Measurements from ENCODE around the gene TMEM94.
A peak's percentile ranks its signal among the peaks of the same experiment; 100 is the strongest.
"Not testable (repeated sequence)": the region's sequence is repeated elsewhere in the genome, so short reads cannot be mapped to it uniquely, and the experiment has no call there.

Gene TMEM94

GRCh38 chr17:75477490-75477862 is 21.0 kb downstream of the TMEM94 start:
- H3K36me3 Mint-ChIP-seq (ENCODE audit: low read depth); H3K4me1 Mint-ChIP-seq (ENCODE audit: low read depth); H3K27me3 Mint-ChIP-seq (ENCODE audit: low read depth); H3K4me3 Mint-ChIP-seq; H3K9me3 Mint-ChIP-seq; H3K27ac Mint-ChIP-seq: not testable (repeated sequence)

- Mint-ChIP-seq H3K9me3 (no peaks in the 10 kb centered on the region), H3K4me1 (ENCODE audit: low read depth) (no peaks in the 10 kb centered on the region), H3K27me3 (ENCODE audit: low read depth) (no peaks in the 10 kb centered on the region), H3K4me3 (no peak overlapping the region), H3K27ac (no peak overlapping the region), H3K36me3 (ENCODE audit: low read depth) (peaks cover 4% of the 10 kb centered on the region)
Observed at GRCh38 chr17:75478508-75478907, 22.1 kb downstream of the TMEM94 start.

- H3K4me3 Mint-ChIP-seq: no peak overlapping the region
- H3K9me3 Mint-ChIP-seq: no peaks in the 10 kb centered on the region
- H3K27me3 Mint-ChIP-seq (ENCODE audit: low read depth): no peaks in the 10 kb centered on the region
- H3K36me3 Mint-ChIP-seq (ENCODE audit: low read depth): peaks cover 3% of the 10 kb centered on the region
- peaks cover 1% of the 10 kb centered on the region for H3K4me1 Mint-ChIP-seq (ENCODE audit: low read depth)
- no peak overlapping the region for H3K27ac Mint-ChIP-seq
Observed at GRCh38 chr17:75480281-75480680, 23.8 kb downstream of the TMEM94 start.

GRCh38 chr17:75481194-75482068 is 25.0 kb downstream of the TMEM94 start:
- Mint-ChIP-seq H3K9me3 (no peaks in the 10 kb centered on the region), H3K4me1 (ENCODE audit: low read depth) (peaks cover 2% of the 10 kb centered on the region), H3K36me3 (ENCODE audit: low read depth) (peaks cover 3% of the 10 kb centered on the region), H3K27ac (no peak overlapping the region), H3K4me3 (no peak overlapping the region), H3K27me3 (ENCODE audit: low read depth) (no peaks in the 10 kb centered on the region)

- H3K27me3 Mint-ChIP-seq (ENCODE audit: low read depth): no peaks in the 10 kb centered on the region
- H3K36me3 Mint-ChIP-seq (ENCODE audit: low read depth): peaks cover 5% of the 10 kb centered on the region
- H3K9me3 Mint-ChIP-seq: no peaks in the 10 kb centered on the region
- no peak overlapping the region for H3K27ac Mint-ChIP-seq
- H3K4me1 Mint-ChIP-seq (ENCODE audit: low read depth): peaks cover 10% of the 10 kb centered on the region
- no peak overlapping the region for H3K4me3 Mint-ChIP-seq
Observed at GRCh38 chr17:75482098-75482942, 25.9 kb downstream of the TMEM94 start.

GRCh38 chr17:75485688-75486087 is 29.3 kb downstream of the TMEM94 start:
- H3K4me3 Mint-ChIP-seq: no peak overlapping the region
- no peak overlapping the region for H3K27ac Mint-ChIP-seq
- no peaks in the 10 kb centered on the region for H3K27me3 Mint-ChIP-seq (ENCODE audit: low read depth)
- H3K36me3 Mint-ChIP-seq (ENCODE audit: low read depth): peaks cover 8% of the 10 kb centered on the region
- H3K9me3 Mint-ChIP-seq: no peaks in the 10 kb centered on the region
- H3K4me1 Mint-ChIP-seq (ENCODE audit: low read depth): peaks cover 16% of the 10 kb centered on the region

GRCh38 chr17:75486151-75486550 is 29.7 kb downstream of the TMEM94 start:
- H3K36me3 Mint-ChIP-seq (ENCODE audit: low read depth): peaks cover 8% of the 10 kb centered on the region
- H3K4me1 Mint-ChIP-seq (ENCODE audit: low read depth): peaks cover 16% of the 10 kb centered on the region
- H3K27me3 Mint-ChIP-seq (ENCODE audit: low read depth): no peaks in the 10 kb centered on the region
- no peak overlapping the region for H3K4me3 Mint-ChIP-seq
- peak overlapping the region; percentile 71 for H3K27ac Mint-ChIP-seq
- no peaks in the 10 kb centered on the region for H3K9me3 Mint-ChIP-seq

- Mint-ChIP-seq H3K4me1 (ENCODE audit: low read depth) (peaks cover 16% of the 10 kb centered on the region), H3K36me3 (ENCODE audit: low read depth) (peaks cover 8% of the 10 kb centered on the region), H3K27me3 (ENCODE audit: low read depth) (no peaks in the 10 kb centered on the region), H3K4me3 (peak overlapping the region; percentile 21), H3K9me3 (no peaks in the 10 kb centered on the region), H3K27ac (peak overlapping the region; percentile 90)
Observed at GRCh38 chr17:75486951-75487350, 30.5 kb downstream of the TMEM94 start.

- Mint-ChIP-seq H3K9me3 (no peaks in the 10 kb centered on the region), H3K27ac (peak overlapping the region; percentile 90), H3K4me3 (peak overlapping the region; percentile 58), H3K27me3 (ENCODE audit: low read depth) (no peaks in the 10 kb centered on the region), H3K4me1 (ENCODE audit: low read depth) (peaks cover 16% of the 10 kb centered on the region), H3K36me3 (ENCODE audit: low read depth) (peaks cover 8% of the 10 kb centered on the region)
Observed at GRCh38 chr17:75487351-75488070, 31.1 kb downstream of the TMEM94 start.

- no peaks in the 10 kb centered on the region for H3K27me3 Mint-ChIP-seq (ENCODE audit: low read depth)
- H3K9me3 Mint-ChIP-seq: no peaks in the 10 kb centered on the region
- H3K36me3 Mint-ChIP-seq (ENCODE audit: low read depth): peaks cover 8% of the 10 kb centered on the region
- peak overlapping the region; percentile 90 for H3K27ac Mint-ChIP-seq
- no peak overlapping the region for H3K4me3 Mint-ChIP-seq
- peaks cover 16% of the 10 kb centered on the region for H3K4me1 Mint-ChIP-seq (ENCODE audit: low read depth)
Observed at GRCh38 chr17:75488693-75489510, 32.5 kb downstream of the TMEM94 start.

- H3K4me3 Mint-ChIP-seq: no peak overlapping the region
- H3K4me1 Mint-ChIP-seq (ENCODE audit: low read depth): peaks cover 16% of the 10 kb centered on the region
- peaks cover 11% of the 10 kb centered on the region for H3K36me3 Mint-ChIP-seq (ENCODE audit: low read depth)
- H3K9me3 Mint-ChIP-seq: no peaks in the 10 kb centered on the region
- H3K27me3 Mint-ChIP-seq (ENCODE audit: low read depth): no peaks in the 10 kb centered on the region
- no peak overlapping the region for H3K27ac Mint-ChIP-seq
Observed at GRCh38 chr17:75489511-75489955, 33.1 kb downstream of the TMEM94 start.

- no peak overlapping the region for H3K27ac Mint-ChIP-seq
- no peaks in the 10 kb centered on the region for H3K27me3 Mint-ChIP-seq (ENCODE audit: low read depth)
- peaks cover 7% of the 10 kb centered on the region for H3K36me3 Mint-ChIP-seq (ENCODE audit: low read depth)
- no peak overlapping the region for H3K4me3 Mint-ChIP-seq
- H3K4me1 Mint-ChIP-seq (ENCODE audit: low read depth): peaks cover 15% of the 10 kb centered on the region
- no peaks in the 10 kb centered on the region for H3K9me3 Mint-ChIP-seq
Observed at GRCh38 chr17:75490173-75490743, 33.8 kb downstream of the TMEM94 start.

GRCh38 chr17:75490953-75491649 is 34.7 kb downstream of the TMEM94 start:
- H3K36me3 Mint-ChIP-seq (ENCODE audit: low read depth): peaks cover 7% of the 10 kb centered on the region
- H3K9me3 Mint-ChIP-seq: no peaks in the 10 kb centered on the region
- no peak overlapping the region for H3K27ac Mint-ChIP-seq
- no peak overlapping the region for H3K4me3 Mint-ChIP-seq
- H3K27me3 Mint-ChIP-seq (ENCODE audit: low read depth): no peaks in the 10 kb centered on the region
- peaks cover 15% of the 10 kb centered on the region for H3K4me1 Mint-ChIP-seq (ENCODE audit: low read depth)
